Endothelial cell of umbilical vein (primary cell): Measurements from ENCODE around the gene PFN4. TPM values are rescaled to one million over a fixed set of nuclear protein-coding genes. Genes with fewer than 3 reads are reported as not detected.

Experiments used
- BruUV-seq: library from RNA; stranded (reverse); fragments of 400-500 nt; replicated peaks from 2 replicates; lab custom pipeline; 2021; lab: Mats Ljungman, UMichigan
- CTCF ChIA-PET: fragments of 300-600, 350-600 bp; sonication (Branson Sonifier 250); formaldehyde crosslinking; loops from one replicate; lab custom pipeline; 2021; ENCODE audit warnings: antibody characterized with exemption, inconsistent platforms; lab: Charles Lee
- POLR2A ChIA-PET: fragments of 300-600, 350-600 bp; sonication (Branson Sonifier 250); formaldehyde crosslinking; loops from one replicate; lab custom pipeline; 2021; ENCODE audit warnings: antibody characterized with exemption, inconsistent platforms; lab: Charles Lee
- DNase-seq: peaks from one replicate; pipeline ENCODE4 v3.0.0-alpha.2; 2011; ENCODE audit warnings: low read depth, low spot score
- FAIRE-seq: peaks from 2 replicates; lab custom pipeline; 2011; peaks lifted over from hg19 to GRCh38; lab: Jason Lieb, UNC
- H2AFZ ChIP-seq: 2 replicates; pipeline ENCODE4 v1.6.0; 2012; ENCODE audit warnings: low read depth, low read length, control low read depth, inconsistent platforms
- H3K27ac ChIP-seq: 2 replicates; pipeline ENCODE4 v1.5.1; 2011; ENCODE audit warnings: low read depth, mild to moderate bottlenecking, control low read depth, low read length, moderate library complexity; ENCODE audit not compliant: insufficient read depth
- H3K27me3 ChIP-seq, 2 experiments: 2 replicates each; pipeline versions ENCODE4 v1.6.0 to v1.6.1; 2011; ENCODE audit warnings: low read length in 2 of 2, mixed read lengths in 1 of 2; ENCODE audit not compliant: control insufficient read depth in 2 of 2, insufficient read depth in 2 of 2
- H3K36me3 ChIP-seq, 2 experiments: 2 replicates in 1 of 2; 3 replicates in 1 of 2; pipeline ENCODE4 v1.5.1; 2011; ENCODE audit warnings: low read length in 2 of 2, mild to moderate bottlenecking in 1 of 2, moderate library complexity in 1 of 2; ENCODE audit not compliant: control insufficient read depth in 2 of 2, insufficient read depth in 2 of 2; ENCODE audit errors: extremely low read depth in 1 of 2
- H3K4me1 ChIP-seq: 3 replicates; pipeline ENCODE4 v1.5.1; 2011; ENCODE audit warnings: mild to moderate bottlenecking, low read length; ENCODE audit not compliant: control insufficient read depth, insufficient read depth; ENCODE audit errors: extremely low read depth
- H3K4me2 ChIP-seq: 2 replicates; pipeline ENCODE4 v1.6.1; 2011; ENCODE audit warnings: low read length, control low read depth, mixed read lengths; ENCODE audit not compliant: insufficient read depth
- H3K4me3 ChIP-seq, 3 experiments: fragments of 200-600 bp in 1 of 3; sonication (generic), shearing (Covaris generic) in 1 of 3; replicated peaks in 1 of 3; 2 replicates each; pipeline ENCODE4 v1.5.1; 2011 to 2016; ENCODE audit warnings: control low read depth in 3 of 3, low read length in 3 of 3, mild to moderate bottlenecking in 2 of 3, inconsistent platforms in 1 of 3, low read depth in 1 of 3, moderate library complexity in 1 of 3; ENCODE audit not compliant: insufficient read depth in 1 of 3
- H3K79me2 ChIP-seq: 2 replicates; pipeline ENCODE4 v1.6.0; 2012; ENCODE audit warnings: low read length, inconsistent platforms; ENCODE audit not compliant: control insufficient read depth, insufficient read depth
- H3K9ac ChIP-seq: replicated peaks from 2 replicates; pipeline ENCODE3; 2011; ENCODE audit warnings: low read length, control low read depth; ENCODE audit not compliant: insufficient read depth; ENCODE audit errors: extremely low read depth
- H3K9me1 ChIP-seq: replicated peaks from 3 replicates; pipeline ENCODE4 v1.6.0; 2011; ENCODE audit warnings: mild to moderate bottlenecking, low read length; ENCODE audit not compliant: control insufficient read depth, insufficient read depth; ENCODE audit errors: extremely low read depth
- H3K9me3 ChIP-seq: replicated peaks from 2 replicates; pipeline ENCODE4 v1.5.1; 2012; ENCODE audit warnings: low read length, inconsistent platforms; ENCODE audit not compliant: control insufficient read depth, insufficient read depth
- H4K20me1 ChIP-seq: replicated peaks from 2 replicates; pipeline ENCODE3; 2011; ENCODE audit warnings: mild to moderate bottlenecking, low read length; ENCODE audit not compliant: control insufficient read depth, insufficient read depth; ENCODE audit errors: extremely low read depth
- EZH2 ChIP-seq: IDR thresholded peaks from 2 replicates; pipeline ENCODE4 v1.6.1; 2012; ENCODE audit warnings: borderline replicate concordance, low read depth, mild to moderate bottlenecking, moderate library complexity, low read length, inconsistent platforms; ENCODE audit not compliant: severe bottlenecking
- FOS ChIP-seq: IDR thresholded peaks from 2 replicates; pipeline ENCODE4 v1.6.1; 2011; ENCODE audit warnings: mild to moderate bottlenecking, low read length, moderate library complexity, borderline replicate concordance; ENCODE audit not compliant: insufficient read depth
- GATA2 ChIP-seq: IDR thresholded peaks from 2 replicates; pipeline ENCODE4 v1.7.0; 2011; ENCODE audit warnings: low read depth, mild to moderate bottlenecking, moderate library complexity, mixed read lengths, low read length; ENCODE audit not compliant: insufficient read length, insufficient read depth
- JUN ChIP-seq: IDR thresholded peaks from 2 replicates; pipeline ENCODE4 v1.6.1; 2011; ENCODE audit warnings: borderline replicate concordance, low read depth; ENCODE audit not compliant: insufficient read length, insufficient read depth
- MYC ChIP-seq: IDR thresholded peaks from one replicate; pipeline ENCODE4 v1.6.1; 2011; ENCODE audit warnings: mild to moderate bottlenecking, low read depth, low read length
- POLR2A ChIP-seq: IDR thresholded peaks from 2 replicates; pipeline ENCODE4 v1.6.1; 2012; ENCODE audit warnings: low read depth, mild to moderate bottlenecking, control low read depth, low read length
- POLR2AphosphoS5 ChIP-seq: IDR thresholded peaks from 2 replicates; pipeline ENCODE4 v1.6.1; 2012; ENCODE audit warnings: low read depth, mild to moderate bottlenecking, control low read depth, low read length, moderate library complexity; ENCODE audit not compliant: insufficient read depth
- dilution Hi-C: fragments of 300-500 bp; cut with MboI; formaldehyde crosslinking; loops from one replicate; pipeline ENCODE4 v1.15.0; 2019; ENCODE audit warnings: low sequenced_read_pairs; ENCODE audit not compliant: extremely low pct_ligation_motif_present
- intact Hi-C: fragments of 100-400 bp; cut with micrococcal nuclease; formaldehyde crosslinking; loops from one replicate; pipeline ENCODE4 v1.10.0; 2022
- polyA plus RNA-seq, 4 experiments: library from polyadenylated mRNA; depleted of rRNA in 3 of 4; stranded (reverse) in 3 of 4; unstranded in 1 of 4; fragments of >200 nt; gene quantifications; 2 replicates each; pipeline versions ENCODE4 v1.2.1 to v1.2.3, GENCODE V29; 2011 to 2012; ENCODE audit warnings: missing spikeins in 1 of 4
- total RNA-seq: library from RNA; stranded (reverse); gene quantifications from 2 replicates; pipeline ENCODE4 v1.2.3, GENCODE V29; 2021
- TF ChIP-seq, protein P1 (sequence below): IDR thresholded peaks from 2 replicates; pipeline ENCODE4 v1.6.1; 2011; ENCODE audit not compliant: insufficient read depth, insufficient read length
- TF ChIP-seq, protein P2 (sequence below), 2 donors: IDR thresholded peaks; 1 replicate in 1 of 2; 2 replicates in 1 of 2; pipeline ENCODE4 v1.5.1; 2011; ENCODE audit warnings: low read length in 2 of 2, mild to moderate bottlenecking in 2 of 2, moderate library complexity in 2 of 2, control low read depth in 1 of 2, inconsistent platforms in 1 of 2, low read depth in 1 of 2; ENCODE audit not compliant: insufficient read depth in 1 of 2; ENCODE audit errors: extremely low read depth in 1 of 2

PFN4 gene
- total and polyA plus RNA-seq, 2 donors (not counting 3 experiments of a cell fraction or from before 2014, with no cell fraction given), result 0.23 to 0.93 TPM

DNA sequence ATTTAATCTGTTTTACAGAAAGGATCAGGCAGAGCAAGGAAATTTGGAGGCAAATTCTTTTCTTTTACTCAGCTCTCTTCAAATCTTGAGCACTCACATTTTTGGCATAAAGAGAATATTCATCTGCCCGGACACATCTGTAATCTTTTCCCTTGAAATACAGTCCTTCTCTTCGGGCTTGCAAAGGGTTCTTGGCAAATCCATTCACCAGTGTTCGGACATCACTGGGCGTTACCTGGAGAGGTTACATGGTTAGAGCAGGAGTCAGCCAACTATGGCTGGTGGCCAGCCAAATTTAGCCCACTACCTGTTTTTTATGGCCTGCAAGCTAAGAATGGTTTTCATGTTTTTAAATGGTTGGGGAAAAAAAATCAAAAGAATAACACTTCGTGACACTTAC lies 2.1 kb downstream of the PFN4 start:
- Histone ChIP-seq H3K27me3 (no peaks in the 10 kb centered on the region), H3K4me2 (no peak overlapping the region), H3K9me1 (no peaks in the 10 kb centered on the region), H3K9me3 (no peaks in the 10 kb centered on the region), H3K4me3 (no peak overlapping the region), H3K79me2 (peaks cover 2% of the 10 kb centered on the region), H3K27ac (no peak overlapping the region), H2AFZ (no peak overlapping the region), H3K36me3 (no peaks in the 10 kb centered on the region), H4K20me1 (no peaks in the 10 kb centered on the region), H3K9ac (no peak overlapping the region), H3K4me1 (peaks cover 22% of the 10 kb centered on the region)
- dilution Hi-C loops (no loop called here), intact Hi-C loops (no loop called here)
- TF ChIP-seq, protein P1, sequence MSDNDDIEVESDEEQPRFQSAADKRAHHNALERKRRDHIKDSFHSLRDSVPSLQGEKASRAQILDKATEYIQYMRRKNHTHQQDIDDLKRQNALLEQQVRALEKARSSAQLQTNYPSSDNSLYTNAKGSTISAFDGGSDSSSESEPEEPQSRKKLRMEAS, result no peak
- TF ChIP-seq, protein P2, sequence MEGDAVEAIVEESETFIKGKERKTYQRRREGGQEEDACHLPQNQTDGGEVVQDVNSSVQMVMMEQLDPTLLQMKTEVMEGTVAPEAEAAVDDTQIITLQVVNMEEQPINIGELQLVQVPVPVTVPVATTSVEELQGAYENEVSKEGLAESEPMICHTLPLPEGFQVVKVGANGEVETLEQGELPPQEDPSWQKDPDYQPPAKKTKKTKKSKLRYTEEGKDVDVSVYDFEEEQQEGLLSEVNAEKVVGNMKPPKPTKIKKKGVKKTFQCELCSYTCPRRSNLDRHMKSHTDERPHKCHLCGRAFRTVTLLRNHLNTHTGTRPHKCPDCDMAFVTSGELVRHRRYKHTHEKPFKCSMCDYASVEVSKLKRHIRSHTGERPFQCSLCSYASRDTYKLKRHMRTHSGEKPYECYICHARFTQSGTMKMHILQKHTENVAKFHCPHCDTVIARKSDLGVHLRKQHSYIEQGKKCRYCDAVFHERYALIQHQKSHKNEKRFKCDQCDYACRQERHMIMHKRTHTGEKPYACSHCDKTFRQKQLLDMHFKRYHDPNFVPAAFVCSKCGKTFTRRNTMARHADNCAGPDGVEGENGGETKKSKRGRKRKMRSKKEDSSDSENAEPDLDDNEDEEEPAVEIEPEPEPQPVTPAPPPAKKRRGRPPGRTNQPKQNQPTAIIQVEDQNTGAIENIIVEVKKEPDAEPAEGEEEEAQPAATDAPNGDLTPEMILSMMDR (IDR thresholded peaks at IDR 0.05; ENCODE audit: extremely low read depth in 1 of 2, insufficient read depth in 1 of 2, low read depth in 1 of 2, low read length in 2 of 2), result no peak
- no peak for TF ChIP-seq GATA2
- no peak for TF ChIP-seq JUN
- no peak for TF ChIP-seq POLR2AphosphoS5
- TF ChIP-seq POLR2A, result no peak
- TF ChIP-seq FOS, result no peak
- TF ChIP-seq MYC, result no peak
- no peak for TF ChIP-seq EZH2
- ChIA-PET CTCF (interaction anchor here (5.0 kb wide), 1 partner anchor 37 kb away, joined by 43 read pairs; the partner anchor contains the start of gene TP53I3), POLR2A (no interaction called here)
- FAIRE-seq, result no peak
- DNase-seq, result no peak
- no TSS peak for BruUV-seq
